Loucy (cell line): ENCODE data around the gene NFATC3.

Experiments
- EZH2phosphoT487 ChIP-seq: fragments of 200-600 bp; IDR thresholded peaks from 2 replicates; pipeline ENCODE4 v1.6.1; 2018; ENCODE audit warnings: antibody characterized with exemption, mild to moderate bottlenecking, moderate library complexity, borderline replicate concordance
- TF ChIP-seq, protein P1 (sequence below): fragments of 200-600 bp; sonication (generic); conservative IDR thresholded peaks from 2 replicates; pipeline ENCODE4 v1.5.1; 2014; ENCODE audit warnings: mild to moderate bottlenecking, antibody characterized with exemption, low read length

DNA sequence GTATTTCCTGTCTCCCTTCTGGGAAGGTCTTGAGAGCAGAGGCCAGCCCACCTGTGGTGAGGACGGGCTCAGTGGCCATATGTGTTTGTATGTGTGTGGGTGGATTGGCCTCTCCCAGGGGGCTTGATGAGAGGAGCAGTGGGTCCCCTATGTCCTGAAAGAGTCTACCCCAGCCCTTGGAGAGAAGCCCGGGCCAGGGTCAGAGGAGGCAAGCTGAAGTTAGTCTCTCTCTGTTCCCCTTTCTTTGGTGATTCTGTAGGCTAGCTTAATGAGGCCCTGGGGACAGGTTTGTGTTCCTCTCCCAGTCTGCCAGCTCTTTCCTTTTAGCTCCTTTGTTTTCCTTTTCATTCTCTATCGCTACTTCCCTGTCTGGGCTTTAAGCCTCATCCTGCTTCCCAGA lies 23.8 kb upstream of the NFATC3 start:
- TF ChIP-seq, protein P1, sequence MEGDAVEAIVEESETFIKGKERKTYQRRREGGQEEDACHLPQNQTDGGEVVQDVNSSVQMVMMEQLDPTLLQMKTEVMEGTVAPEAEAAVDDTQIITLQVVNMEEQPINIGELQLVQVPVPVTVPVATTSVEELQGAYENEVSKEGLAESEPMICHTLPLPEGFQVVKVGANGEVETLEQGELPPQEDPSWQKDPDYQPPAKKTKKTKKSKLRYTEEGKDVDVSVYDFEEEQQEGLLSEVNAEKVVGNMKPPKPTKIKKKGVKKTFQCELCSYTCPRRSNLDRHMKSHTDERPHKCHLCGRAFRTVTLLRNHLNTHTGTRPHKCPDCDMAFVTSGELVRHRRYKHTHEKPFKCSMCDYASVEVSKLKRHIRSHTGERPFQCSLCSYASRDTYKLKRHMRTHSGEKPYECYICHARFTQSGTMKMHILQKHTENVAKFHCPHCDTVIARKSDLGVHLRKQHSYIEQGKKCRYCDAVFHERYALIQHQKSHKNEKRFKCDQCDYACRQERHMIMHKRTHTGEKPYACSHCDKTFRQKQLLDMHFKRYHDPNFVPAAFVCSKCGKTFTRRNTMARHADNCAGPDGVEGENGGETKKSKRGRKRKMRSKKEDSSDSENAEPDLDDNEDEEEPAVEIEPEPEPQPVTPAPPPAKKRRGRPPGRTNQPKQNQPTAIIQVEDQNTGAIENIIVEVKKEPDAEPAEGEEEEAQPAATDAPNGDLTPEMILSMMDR, result no peak
- no peak for TF ChIP-seq EZH2phosphoT487
